Left renal cortex interstitium (tissue), 4 donors: ENCODE data around the gene APH1B. TPM values are rescaled to one million over a fixed set of nuclear protein-coding genes. Genes with fewer than 3 reads are reported as not detected.
A peak's percentile ranks its signal among the peaks of the same experiment; 100 is the strongest.

Source experiments
- DNase-seq, 4 donors: peaks; one replicate each; pipeline ENCODE4 v3.0.0-alpha.2; 2013; ENCODE audit warnings: low read depth in 4 of 4, low spot score in 2 of 4, missing footprints in 1 of 4
- polyA plus RNA-seq, 4 donors: library from polyadenylated mRNA; unstranded; fragments of 120-200 nt; gene quantifications; one replicate each; pipeline ENCODE4 v1.2.1, GENCODE V29; 2013; ENCODE audit not compliant: insufficient read length in 4 of 4

The APH1B gene
- polyA plus RNA-seq, 4 donors: 16.9 to 19.1 (median 18.1) TPM

GRCh38 chr15:63251701-63252100 is 25.7 kb upstream of the APH1B start:
- no peak for DNase-seq

- DNase-seq: no peak
Measured at GRCh38 chr15:63252292-63252691, 25.1 kb upstream of the APH1B start.

- DNase-seq: no peak
Measured at GRCh38 chr15:63254991-63255390, 22.4 kb upstream of the APH1B start.

DNA sequence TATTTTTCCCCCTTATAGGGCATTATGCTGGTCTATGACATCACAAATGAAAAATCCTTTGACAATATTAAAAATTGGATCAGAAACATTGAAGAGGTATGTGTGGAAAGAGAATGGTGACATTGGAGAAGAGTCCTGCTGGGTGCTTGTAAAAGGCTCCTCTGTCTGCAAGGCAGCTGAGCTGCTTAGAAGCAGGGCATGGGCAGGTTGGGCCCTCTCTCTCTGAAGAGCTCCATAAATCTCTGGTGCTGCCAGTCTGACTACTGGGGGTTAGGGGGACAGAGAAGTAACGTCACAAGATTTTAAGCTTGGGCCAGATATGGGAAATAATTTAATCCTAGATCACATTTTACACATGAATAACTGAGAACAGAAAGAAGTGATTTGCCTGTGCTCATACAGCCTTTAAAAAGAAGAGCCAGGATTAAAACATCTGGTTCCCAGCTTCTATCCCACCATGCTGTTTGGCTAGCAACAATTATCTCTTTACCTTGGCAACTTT is 21.9 kb upstream of the APH1B start:
- no peak for DNase-seq

DNA sequence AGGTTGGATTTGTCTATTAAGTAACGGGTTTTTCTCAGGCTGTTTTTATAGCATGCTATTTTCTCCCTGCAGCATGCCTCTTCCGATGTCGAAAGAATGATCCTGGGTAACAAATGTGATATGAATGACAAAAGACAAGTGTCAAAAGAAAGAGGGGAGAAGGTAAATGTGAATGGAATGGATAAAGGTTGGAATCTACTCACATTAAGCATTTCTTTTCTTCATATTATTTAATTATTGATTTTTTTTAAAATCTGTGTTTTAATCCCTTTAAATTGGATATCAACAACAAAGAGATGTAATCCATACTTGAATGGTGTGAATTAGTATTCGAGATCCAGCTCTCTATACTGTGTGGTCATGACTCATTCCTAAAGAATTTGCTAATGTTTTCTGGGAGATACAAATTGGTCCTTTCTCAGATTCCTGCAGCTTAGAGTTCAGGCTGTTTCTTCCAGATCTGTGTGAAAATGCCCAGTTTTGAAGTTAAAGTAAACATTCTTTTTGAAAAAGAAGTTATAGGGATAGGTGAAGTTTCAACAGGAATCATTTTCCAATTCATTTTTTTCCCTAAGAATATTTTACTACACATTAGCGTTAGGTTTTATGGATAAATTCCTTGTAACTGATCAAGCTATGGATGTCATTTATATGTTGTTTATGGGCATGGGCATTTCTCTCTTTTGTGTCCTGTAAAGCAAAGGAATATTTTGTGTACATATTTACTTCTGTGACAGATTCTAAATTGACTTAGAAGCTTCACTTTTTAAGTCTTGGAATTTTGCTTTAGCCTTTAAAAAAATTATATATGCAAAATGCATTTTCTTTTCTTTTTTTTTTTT is 20.8 kb upstream of the APH1B start:
- DNase-seq: no peak

- DNase-seq: no peak
Measured at GRCh38 chr15:63258658-63259057, 18.7 kb upstream of the APH1B start.

DNA sequence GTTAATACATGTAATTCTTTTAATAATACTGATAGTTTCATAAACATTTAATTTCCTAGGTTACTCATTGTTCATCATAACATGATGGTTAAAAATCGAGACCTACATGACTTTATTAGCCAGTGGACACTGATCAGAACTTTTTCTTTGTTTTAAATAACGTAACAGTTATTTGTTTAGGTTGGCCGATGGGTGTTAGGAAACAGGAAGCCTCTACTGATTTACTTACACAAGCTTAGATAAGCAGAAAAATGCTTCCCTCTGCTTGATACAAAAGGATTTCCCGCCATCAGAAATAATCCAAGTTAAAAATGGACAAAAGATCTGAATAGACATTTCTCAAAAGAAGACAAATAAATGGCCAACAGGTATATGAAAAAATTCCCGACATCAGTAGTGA is 16.6 kb upstream of the APH1B start:
- no peak for DNase-seq

DNA sequence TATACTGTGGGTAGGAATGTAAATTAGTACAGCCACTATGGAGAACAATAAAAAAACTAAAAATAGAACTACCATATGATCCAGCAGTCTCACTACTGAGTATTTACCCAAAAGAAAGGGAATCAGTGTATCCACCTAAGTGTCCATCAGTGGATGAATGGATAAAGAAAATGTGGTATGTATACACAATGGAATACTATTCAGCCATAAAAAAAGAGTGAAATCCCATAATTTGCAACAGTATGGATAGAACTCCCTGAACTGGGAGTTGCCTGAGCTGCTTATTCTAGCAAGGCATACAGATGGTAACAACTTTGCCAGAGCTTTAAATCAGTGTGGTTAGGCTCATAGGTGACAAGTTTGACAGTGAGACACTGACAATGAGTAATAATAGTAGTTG is 16.1 kb upstream of the APH1B start:
- no peak for DNase-seq

- DNase-seq: no peak
Measured at GRCh38 chr15:63263519-63263918, 13.9 kb upstream of the APH1B start.

- DNase-seq: no peak
Measured at GRCh38 chr15:63264688-63265293, 12.6 kb upstream of the APH1B start.

DNA sequence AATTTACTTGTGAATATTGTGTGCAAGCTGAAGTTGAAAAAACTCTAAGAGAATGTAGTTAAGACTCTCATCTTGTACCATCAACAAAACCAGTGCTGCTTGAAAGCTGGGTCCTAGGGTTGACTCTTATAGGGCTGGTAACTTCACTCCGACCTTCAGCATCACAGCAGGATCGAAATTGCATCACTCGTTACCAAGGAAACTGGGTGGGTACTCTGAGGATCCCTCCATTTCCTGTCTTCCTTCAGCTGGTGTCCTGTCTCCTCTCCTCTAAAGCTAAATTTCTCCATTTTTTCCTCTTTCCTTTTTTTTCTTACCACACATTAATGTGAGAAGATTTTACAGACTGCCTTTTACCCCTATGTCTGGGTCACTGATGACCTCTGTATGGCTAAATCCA is 3.0 kb upstream of the APH1B start:
- no peak for DNase-seq

DNA sequence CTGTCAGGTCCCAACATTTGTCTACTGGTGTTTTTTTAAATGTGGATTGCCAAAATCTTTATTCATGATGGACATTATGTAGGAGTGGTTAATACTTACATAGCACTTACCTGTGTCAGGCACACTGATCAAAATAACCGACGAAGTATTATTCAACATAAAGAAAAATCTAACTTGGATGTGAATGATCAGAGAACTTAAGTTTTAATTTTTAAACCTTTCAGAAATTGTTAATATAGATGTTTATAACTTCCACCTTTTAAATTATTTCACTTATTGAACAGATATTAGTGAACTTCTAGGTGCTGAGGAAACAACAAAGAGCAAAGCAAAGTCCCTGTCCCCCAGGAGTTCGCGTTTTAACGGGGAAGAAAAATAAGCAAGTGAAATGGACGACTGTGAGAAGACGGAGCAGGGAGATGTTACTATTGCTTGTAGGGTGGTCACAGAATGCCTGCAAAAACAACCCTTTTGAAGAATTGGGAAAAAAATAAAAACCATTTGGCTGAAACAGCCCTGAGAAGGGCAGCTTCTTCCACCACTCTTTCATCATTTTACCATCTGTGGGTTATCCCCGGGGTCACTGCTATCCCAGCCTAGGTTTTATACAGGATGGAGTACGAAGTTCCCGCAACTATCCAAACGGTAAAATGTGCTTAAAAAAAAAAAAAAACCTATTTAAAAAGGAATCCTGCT is 915 bp upstream of the APH1B start:
- no peak for DNase-seq

DNA sequence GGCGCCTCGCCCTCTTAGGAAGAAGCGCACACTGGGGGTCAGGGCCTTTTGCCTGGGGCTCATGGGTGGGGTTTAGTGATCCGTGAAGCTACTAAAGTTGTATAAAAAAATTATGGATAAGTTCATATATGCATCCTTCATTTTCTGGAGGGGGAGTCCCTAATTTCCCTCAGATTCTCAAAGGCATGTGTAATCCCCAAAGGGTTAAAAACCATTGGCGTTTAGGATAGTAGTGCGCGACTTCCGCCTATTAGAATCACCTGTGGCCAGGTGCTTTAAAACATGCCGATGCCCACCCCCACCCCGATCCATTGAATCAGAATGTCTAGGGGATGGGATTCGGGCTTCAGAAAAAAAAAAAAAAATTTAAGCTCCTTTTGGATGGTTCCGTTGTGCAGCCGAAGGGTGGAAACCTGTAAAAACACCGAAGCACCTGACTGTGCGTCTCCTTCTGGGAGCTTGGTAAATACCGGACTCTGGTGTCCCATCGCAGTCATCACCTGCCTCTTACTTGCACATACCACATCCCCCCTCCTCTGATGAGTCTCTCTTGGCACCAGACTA is 570 bp downstream of the APH1B start:
- no peak for DNase-seq

GRCh38 chr15:63283126-63283525 is 5.7 kb downstream of the APH1B start:
- DNase-seq: no peak

DNA sequence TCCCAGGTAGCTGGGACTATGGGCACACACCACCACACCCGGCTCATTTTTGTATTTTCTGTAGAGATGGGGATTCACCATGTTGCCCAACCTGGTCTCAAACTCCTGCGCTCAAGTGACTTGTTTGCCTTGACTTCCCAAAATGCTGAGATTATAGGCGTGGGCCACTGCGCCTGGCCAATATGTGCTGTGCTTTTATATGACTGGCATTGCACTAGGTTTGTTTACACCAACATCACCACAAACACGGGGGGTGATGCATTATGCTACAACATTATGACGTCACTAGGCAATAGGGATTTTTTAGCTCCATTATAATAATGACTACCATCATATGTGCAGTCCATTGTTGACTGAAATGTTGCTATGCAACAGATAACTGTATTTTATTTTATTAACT is 6.9 kb downstream of the APH1B start:
- no peak for DNase-seq

- no peak for DNase-seq
Measured at GRCh38 chr15:63287109-63287508, 9.7 kb downstream of the APH1B start.

DNA sequence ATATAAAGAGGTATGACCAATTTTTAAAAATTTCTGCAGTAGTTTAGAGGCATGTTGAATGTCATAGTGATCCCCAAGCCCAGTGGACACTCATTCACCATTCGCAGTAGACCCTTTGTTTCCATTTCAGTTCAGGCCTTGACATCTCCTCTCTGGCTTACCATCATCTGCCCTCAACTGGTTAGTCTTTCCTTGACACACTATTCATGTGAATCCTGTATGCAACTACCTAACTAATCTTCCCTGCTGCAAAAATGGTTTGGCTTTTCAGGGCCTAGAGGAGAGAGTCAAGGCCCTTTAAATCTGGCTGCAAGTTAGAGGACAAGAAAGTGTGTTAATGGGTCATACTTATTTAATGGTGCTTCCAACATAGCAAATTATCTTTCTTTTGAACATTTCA is 10.9 kb downstream of the APH1B start:
- no peak for DNase-seq

- DNase-seq: peak in 2 of 4 donors; percentile 48 to 62
Measured at GRCh38 chr15:63288778-63289378, 11.5 kb downstream of the APH1B start.

GRCh38 chr15:63291507-63291906 is 14.1 kb downstream of the APH1B start:
- DNase-seq: no peak

DNA sequence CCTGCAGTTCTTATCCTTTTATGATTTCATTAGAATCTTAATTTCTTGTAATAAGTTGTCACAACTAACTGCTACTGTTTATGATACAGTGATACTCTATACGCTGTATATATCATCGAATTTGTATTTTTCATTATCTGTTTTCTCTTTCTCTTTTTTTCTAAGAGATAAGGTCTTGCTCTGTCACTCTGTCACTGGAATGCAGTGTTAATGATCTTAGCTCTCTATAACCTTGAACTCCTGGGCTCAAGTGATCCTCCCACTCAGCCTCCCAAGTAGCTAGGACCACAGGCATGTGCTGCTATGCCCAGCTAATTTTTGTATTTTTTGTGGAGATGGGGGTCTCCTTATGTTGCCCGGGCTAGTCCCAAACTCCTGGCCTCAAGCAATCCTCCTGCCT is 14.8 kb downstream of the APH1B start:
- no peak for DNase-seq

DNA sequence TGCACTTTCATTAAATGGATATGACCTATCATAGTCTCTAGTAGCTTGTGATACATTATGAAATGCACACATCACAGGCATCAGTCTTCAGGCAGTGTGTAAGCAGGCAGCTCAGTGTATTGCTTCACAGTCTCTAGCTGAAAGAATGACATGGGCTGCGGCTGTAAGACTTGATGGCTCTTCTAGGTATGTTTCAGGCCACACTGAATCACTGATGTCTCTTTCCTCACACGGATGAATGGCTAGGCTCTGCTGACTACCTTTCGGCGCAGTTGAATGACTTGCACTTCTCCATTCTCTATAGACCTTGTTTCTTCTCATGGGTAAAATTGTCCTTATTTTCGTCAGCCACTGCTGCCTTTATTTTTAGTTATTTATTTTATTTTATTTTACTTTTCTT is 15.4 kb downstream of the APH1B start:
- no peak for DNase-seq
